ENCODE measurements around the gene SPINK13. TPM values are rescaled to one million over a fixed set of nuclear protein-coding genes. Genes with fewer than 3 reads are reported as not detected.

The SPINK13 gene
- total and polyA plus RNA-seq, 9 of the 15 experiments (the other 6 are each of a cell fraction or from before 2014, with no cell fraction given): 0.07 TPM; not detected in 8

DNA sequence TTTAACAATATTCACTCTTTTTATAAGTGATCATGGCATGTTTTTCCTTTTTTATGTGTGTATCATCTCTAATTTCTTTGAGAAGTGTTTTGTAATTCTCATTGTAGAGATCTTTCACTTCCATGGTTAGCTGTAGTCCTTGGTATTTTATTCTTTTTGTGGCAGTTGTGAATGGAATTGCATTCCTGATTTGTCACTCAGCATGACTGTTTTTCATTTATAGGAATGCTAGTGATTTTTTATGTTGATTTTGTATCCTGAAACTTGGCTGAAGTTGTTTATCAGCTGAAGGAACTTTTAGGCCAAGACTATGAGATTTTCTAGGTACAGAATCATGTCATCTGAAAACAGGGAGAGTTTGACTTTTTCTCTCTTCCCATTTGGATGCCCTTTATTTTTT is 13.1 kb upstream of the SPINK13 start:
- H3K4me1 ChIP-seq (replicated peaks in 1 of 2; ENCODE audit: control insufficient read depth in 2 of 2, insufficient read depth in 2 of 2, low read length in 2 of 2): no peaks in the 10 kb centered on the region
- no peak overlapping the region for H3K4me3 ChIP-seq
- no peak overlapping the region for H3K27ac ChIP-seq (ENCODE audit: extremely low read depth, low read depth, low read length)
- no peak for TF ChIP-seq MYNN (IDR thresholded peaks at IDR 0.05)
- no peak for TF ChIP-seq MYNN (CRISPR knock-in tag; IDR thresholded peaks at IDR 0.05)
- intact Hi-C loops (cut with micrococcal nuclease): no loop called here
- H3K4me2 ChIP-seq (ENCODE audit: insufficient read depth, low read length): no peak overlapping the region
- ChIA-PET POLR2A (no interaction called here), CTCF (ENCODE audit: low intra/inter-chr PET ratio) (no interaction called here)
- no peaks in the 10 kb centered on the region for H4K20me1 ChIP-seq (replicated peaks; ENCODE audit: control insufficient read depth, insufficient read depth, low read length)
- ATAC-seq (no peak), DNase-seq (ENCODE audit: extremely low read depth in 1 of 4, low spot score in 3 of 4) (no peak), FAIRE-seq (no peak)
- in situ Hi-C loops (cut with MboI): no loop called here
- no peaks in the 10 kb centered on the region for H3K9me3 ChIP-seq (replicated peaks; ENCODE audit: control insufficient read depth, insufficient read depth, low read depth, low read length)
- no peaks in the 10 kb centered on the region for H3K79me2 ChIP-seq (ENCODE audit: control insufficient read depth, insufficient read depth, low read length)
- H2AFZ ChIP-seq (ENCODE audit: low read depth, low read length): no peak overlapping the region
- BruUV-seq (replicated peaks): no TSS peak
- H3K9ac ChIP-seq (ENCODE audit: insufficient read depth in 1 of 2, low read depth in 2 of 2, low read length in 2 of 2): no peak overlapping the region
- no peaks in the 10 kb centered on the region for H3K36me3 ChIP-seq (ENCODE audit: control insufficient read depth, insufficient read depth, low read length)
- no peaks in the 10 kb centered on the region for H3K27me3 ChIP-seq (ENCODE audit: control insufficient read depth in 2 of 2, insufficient read depth in 2 of 2, low read length in 2 of 2)
- no peaks in the 10 kb centered on the region for H3K9me1 ChIP-seq (ENCODE audit: control insufficient read depth, insufficient read depth, low read length)

DNA sequence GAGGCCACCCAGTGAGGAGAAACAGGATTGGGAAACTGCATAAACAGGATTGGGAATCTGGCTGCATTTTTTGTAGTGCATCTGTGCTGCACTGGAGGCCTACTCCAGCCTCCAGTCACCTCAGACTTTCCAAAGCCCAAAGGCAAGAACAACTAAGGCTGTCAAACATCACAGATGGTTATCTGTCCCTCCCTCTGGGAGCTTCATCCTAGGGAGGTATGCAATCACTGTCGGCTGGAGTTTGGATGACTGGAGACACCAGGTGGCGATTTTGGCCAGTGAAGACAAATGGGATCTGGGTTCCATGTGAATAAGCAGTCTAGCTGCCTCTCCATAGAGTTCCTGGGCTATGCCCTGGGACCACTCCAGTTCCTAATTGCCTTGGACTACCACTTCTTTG is 9.3 kb upstream of the SPINK13 start:
- no peak overlapping the region for H3K9ac ChIP-seq (ENCODE audit: insufficient read depth in 1 of 2, low read depth in 2 of 2, low read length in 2 of 2)
- no peaks in the 10 kb centered on the region for H3K9me3 ChIP-seq (replicated peaks; ENCODE audit: control insufficient read depth, insufficient read depth, low read depth, low read length)
- FAIRE-seq (no peak), DNase-seq (ENCODE audit: extremely low read depth in 1 of 4, low spot score in 3 of 4) (no peak), ATAC-seq (no peak)
- no peak overlapping the region for H2AFZ ChIP-seq (ENCODE audit: low read depth, low read length)
- no peaks in the 10 kb centered on the region for H3K4me1 ChIP-seq (replicated peaks in 1 of 2; ENCODE audit: control insufficient read depth in 2 of 2, insufficient read depth in 2 of 2, low read length in 2 of 2)
- no peak overlapping the region for H3K4me2 ChIP-seq (ENCODE audit: insufficient read depth, low read length)
- no peaks in the 10 kb centered on the region for H3K79me2 ChIP-seq (ENCODE audit: control insufficient read depth, insufficient read depth, low read length)
- ChIA-PET CTCF (ENCODE audit: low intra/inter-chr PET ratio) (no interaction called here), POLR2A (interaction anchor here (0.7 to 1.0 kb wide), 2 partner anchors 9 to 33 kb away, joined by 3 read pairs; partner anchors contain the start of gene SPINK13)
- intact Hi-C loops (cut with micrococcal nuclease) (no loop called here), in situ Hi-C loops (cut with MboI) (no loop called here)
- H3K9me1 ChIP-seq (ENCODE audit: control insufficient read depth, insufficient read depth, low read length): no peaks in the 10 kb centered on the region
- 0% methylated on average over 2 of the region's 2 CpGs for WGBS (ENCODE audit: insufficient coverage, low coverage, missing lambda C conversion rate)
- H3K27me3 ChIP-seq (ENCODE audit: control insufficient read depth in 2 of 2, insufficient read depth in 2 of 2, low read length in 2 of 2): no peaks in the 10 kb centered on the region
- no peaks in the 10 kb centered on the region for H4K20me1 ChIP-seq (replicated peaks; ENCODE audit: control insufficient read depth, insufficient read depth, low read length)
- no peaks in the 10 kb centered on the region for H3K36me3 ChIP-seq (ENCODE audit: control insufficient read depth, insufficient read depth, low read length)
- no TSS peak for BruUV-seq (replicated peaks)
- no peak overlapping the region for H3K27ac ChIP-seq (ENCODE audit: extremely low read depth, low read depth, low read length)
- H3K4me3 ChIP-seq: no peak overlapping the region
- TF ChIP-seq ILF3 (IDR thresholded peaks at IDR 0.05; ENCODE audit: borderline replicate concordance) (no peak), ZBTB17 (CRISPR knock-in tag; IDR thresholded peaks at IDR 0.05) (no peak), MTA1 (IDR thresholded peaks at IDR 0.05; ENCODE audit: borderline replicate concordance) (no peak), ZC3H4 (CRISPR knock-in tag; IDR thresholded peaks at IDR 0.05; ENCODE audit: borderline replicate concordance) (no peak)
- TF ChIP-seq, protein P1, sequence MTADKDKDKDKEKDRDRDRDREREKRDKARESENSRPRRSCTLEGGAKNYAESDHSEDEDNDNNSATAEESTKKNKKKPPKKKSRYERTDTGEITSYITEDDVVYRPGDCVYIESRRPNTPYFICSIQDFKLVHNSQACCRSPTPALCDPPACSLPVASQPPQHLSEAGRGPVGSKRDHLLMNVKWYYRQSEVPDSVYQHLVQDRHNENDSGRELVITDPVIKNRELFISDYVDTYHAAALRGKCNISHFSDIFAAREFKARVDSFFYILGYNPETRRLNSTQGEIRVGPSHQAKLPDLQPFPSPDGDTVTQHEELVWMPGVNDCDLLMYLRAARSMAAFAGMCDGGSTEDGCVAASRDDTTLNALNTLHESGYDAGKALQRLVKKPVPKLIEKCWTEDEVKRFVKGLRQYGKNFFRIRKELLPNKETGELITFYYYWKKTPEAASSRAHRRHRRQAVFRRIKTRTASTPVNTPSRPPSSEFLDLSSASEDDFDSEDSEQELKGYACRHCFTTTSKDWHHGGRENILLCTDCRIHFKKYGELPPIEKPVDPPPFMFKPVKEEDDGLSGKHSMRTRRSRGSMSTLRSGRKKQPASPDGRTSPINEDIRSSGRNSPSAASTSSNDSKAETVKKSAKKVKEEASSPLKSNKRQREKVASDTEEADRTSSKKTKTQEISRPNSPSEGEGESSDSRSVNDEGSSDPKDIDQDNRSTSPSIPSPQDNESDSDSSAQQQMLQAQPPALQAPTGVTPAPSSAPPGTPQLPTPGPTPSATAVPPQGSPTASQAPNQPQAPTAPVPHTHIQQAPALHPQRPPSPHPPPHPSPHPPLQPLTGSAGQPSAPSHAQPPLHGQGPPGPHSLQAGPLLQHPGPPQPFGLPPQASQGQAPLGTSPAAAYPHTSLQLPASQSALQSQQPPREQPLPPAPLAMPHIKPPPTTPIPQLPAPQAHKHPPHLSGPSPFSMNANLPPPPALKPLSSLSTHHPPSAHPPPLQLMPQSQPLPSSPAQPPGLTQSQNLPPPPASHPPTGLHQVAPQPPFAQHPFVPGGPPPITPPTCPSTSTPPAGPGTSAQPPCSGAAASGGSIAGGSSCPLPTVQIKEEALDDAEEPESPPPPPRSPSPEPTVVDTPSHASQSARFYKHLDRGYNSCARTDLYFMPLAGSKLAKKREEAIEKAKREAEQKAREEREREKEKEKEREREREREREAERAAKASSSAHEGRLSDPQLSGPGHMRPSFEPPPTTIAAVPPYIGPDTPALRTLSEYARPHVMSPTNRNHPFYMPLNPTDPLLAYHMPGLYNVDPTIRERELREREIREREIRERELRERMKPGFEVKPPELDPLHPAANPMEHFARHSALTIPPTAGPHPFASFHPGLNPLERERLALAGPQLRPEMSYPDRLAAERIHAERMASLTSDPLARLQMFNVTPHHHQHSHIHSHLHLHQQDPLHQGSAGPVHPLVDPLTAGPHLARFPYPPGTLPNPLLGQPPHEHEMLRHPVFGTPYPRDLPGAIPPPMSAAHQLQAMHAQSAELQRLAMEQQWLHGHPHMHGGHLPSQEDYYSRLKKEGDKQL (CRISPR knock-in tag; IDR thresholded peaks at IDR 0.05; ENCODE audit: borderline replicate concordance): no peak
